Osteocyte (in vitro differentiated cells): Measurements from ENCODE around the gene FOXP3. TPM values are rescaled to one million over a fixed set of nuclear protein-coding genes. Genes with fewer than 3 reads are reported as not detected.

ENCODE experiments used
- DNase-seq: peaks from one replicate; pipeline ENCODE4 v3.0.0; 2021; ENCODE audit warnings: mixed read lengths; ENCODE audit not compliant: unreplicated experiment; ENCODE audit errors: extremely low spot score
- H3K27ac Mint-ChIP-seq: one replicate; pipeline ENCODE4 v1.8.0; 2021; ENCODE audit warnings: mild to moderate bottlenecking, mixed read lengths; ENCODE audit not compliant: unreplicated experiment
- H3K27me3 Mint-ChIP-seq: one replicate; pipeline ENCODE4 v1.8.0; 2021; ENCODE audit warnings: mixed read lengths; ENCODE audit not compliant: unreplicated experiment
- H3K36me3 Mint-ChIP-seq: one replicate; pipeline ENCODE4 v1.8.0; 2021; ENCODE audit warnings: mixed read lengths; ENCODE audit not compliant: unreplicated experiment
- H3K4me1 Mint-ChIP-seq: one replicate; pipeline ENCODE4 v1.8.0; 2021; ENCODE audit warnings: mixed read lengths; ENCODE audit not compliant: unreplicated experiment
- H3K4me3 Mint-ChIP-seq: one replicate; pipeline ENCODE4 v1.8.0; 2021; ENCODE audit warnings: mild to moderate bottlenecking, moderate library complexity, mixed read lengths; ENCODE audit not compliant: unreplicated experiment
- H3K9me3 Mint-ChIP-seq: one replicate; pipeline ENCODE4 v1.8.0; 2021; ENCODE audit warnings: mixed read lengths; ENCODE audit not compliant: unreplicated experiment
- total RNA-seq: library from RNA; stranded (reverse); gene quantifications from 2 replicates; pipeline ENCODE4 v1.2.1, GENCODE V29; 2021
- TF ChIP-seq, protein P1 (sequence below): fragments of 200-600 bp; sonication (generic); IDR thresholded peaks from 2 replicates; pipeline ENCODE4 v1.5.0; 2021; ENCODE audit warnings: antibody characterized with exemption, mild to moderate bottlenecking, moderate library complexity

The FOXP3 gene
- total RNA-seq, 1 donor from 2014 or later = 0.13 TPM

DNA sequence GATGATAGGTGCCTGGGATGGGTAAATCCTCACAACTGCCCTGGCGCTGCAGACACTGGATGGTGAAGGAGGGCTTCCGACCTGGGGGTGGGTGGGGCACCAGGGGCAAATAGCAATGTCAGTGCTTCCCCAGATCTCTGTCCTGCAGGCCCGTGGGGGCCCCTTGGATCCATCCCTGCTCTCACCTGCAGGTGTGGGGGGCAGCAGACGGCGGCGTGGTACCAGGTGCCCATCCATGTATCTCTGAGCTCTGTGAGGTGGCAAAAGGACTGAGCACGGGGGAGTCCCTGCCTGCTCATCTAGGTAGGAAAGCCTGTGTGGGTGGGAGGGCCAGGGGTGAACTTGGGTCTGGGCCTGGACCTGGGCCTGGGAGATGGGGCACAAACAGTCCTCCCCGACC lies 58.0 kb downstream of the FOXP3 start:
- DNase-seq = no peak
- H3K4me3 Mint-ChIP-seq = no peak overlapping the region
- H3K27me3 Mint-ChIP-seq = no peaks in the 10 kb centered on the region
- H3K27ac Mint-ChIP-seq = no peak overlapping the region
- TF ChIP-seq, protein P1, sequence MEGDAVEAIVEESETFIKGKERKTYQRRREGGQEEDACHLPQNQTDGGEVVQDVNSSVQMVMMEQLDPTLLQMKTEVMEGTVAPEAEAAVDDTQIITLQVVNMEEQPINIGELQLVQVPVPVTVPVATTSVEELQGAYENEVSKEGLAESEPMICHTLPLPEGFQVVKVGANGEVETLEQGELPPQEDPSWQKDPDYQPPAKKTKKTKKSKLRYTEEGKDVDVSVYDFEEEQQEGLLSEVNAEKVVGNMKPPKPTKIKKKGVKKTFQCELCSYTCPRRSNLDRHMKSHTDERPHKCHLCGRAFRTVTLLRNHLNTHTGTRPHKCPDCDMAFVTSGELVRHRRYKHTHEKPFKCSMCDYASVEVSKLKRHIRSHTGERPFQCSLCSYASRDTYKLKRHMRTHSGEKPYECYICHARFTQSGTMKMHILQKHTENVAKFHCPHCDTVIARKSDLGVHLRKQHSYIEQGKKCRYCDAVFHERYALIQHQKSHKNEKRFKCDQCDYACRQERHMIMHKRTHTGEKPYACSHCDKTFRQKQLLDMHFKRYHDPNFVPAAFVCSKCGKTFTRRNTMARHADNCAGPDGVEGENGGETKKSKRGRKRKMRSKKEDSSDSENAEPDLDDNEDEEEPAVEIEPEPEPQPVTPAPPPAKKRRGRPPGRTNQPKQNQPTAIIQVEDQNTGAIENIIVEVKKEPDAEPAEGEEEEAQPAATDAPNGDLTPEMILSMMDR = no peak
- peaks cover 5% of the 10 kb centered on the region for H3K9me3 Mint-ChIP-seq
- no peaks in the 10 kb centered on the region for H3K36me3 Mint-ChIP-seq
- no peaks in the 10 kb centered on the region for H3K4me1 Mint-ChIP-seq

DNA sequence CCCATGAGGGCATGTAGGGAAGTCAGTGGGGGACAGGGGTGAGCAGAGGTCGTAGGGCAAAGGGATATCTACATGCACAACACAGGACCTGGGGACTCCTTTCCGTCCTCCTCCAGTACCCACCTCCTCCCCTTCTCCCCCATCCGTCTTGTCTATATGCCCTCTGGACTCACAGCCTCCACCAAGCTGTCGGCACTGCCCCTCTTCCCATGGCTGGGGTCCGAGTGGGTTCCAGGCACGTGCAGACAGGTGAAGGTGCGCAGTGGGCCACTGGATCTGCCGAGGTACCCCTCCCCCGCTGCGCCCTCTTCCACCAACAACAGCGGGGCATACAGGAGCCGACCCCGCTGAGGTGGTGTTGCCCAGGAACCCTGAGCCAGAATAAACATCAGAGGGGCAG lies 59.1 kb downstream of the FOXP3 start:
- H3K27me3 Mint-ChIP-seq = no peaks in the 10 kb centered on the region
- no peak overlapping the region for H3K27ac Mint-ChIP-seq
- no peak overlapping the region for H3K4me3 Mint-ChIP-seq
- DNase-seq = no peak
- no peaks in the 10 kb centered on the region for H3K9me3 Mint-ChIP-seq
- TF ChIP-seq, protein P1 = no peak
- no peaks in the 10 kb centered on the region for H3K36me3 Mint-ChIP-seq
- H3K4me1 Mint-ChIP-seq = peaks cover 4% of the 10 kb centered on the region

DNA sequence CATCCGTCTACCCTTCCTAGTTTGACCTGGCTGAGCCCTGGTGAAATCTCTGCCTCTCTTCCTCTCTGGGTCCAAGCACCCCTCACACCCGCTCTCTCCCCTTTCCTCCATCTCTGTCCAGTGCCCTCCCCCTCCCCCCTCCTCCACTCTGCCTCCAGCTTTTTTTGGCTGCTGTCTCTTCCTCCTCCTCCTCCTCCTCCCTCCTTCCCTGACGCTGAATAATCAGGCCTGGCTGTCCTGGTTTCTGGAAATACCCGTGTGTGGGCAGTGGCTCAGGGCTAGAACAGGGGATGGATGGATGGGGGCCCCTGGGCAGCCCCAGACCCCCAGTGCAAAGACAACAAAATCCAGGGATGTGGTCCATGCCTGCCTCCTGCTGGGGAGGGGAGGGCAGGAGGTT lies 59.8 kb downstream of the FOXP3 start:
- DNase-seq = no peak
- H3K4me1 Mint-ChIP-seq = peaks cover 7% of the 10 kb centered on the region
- TF ChIP-seq, protein P1 = no peak

DNA sequence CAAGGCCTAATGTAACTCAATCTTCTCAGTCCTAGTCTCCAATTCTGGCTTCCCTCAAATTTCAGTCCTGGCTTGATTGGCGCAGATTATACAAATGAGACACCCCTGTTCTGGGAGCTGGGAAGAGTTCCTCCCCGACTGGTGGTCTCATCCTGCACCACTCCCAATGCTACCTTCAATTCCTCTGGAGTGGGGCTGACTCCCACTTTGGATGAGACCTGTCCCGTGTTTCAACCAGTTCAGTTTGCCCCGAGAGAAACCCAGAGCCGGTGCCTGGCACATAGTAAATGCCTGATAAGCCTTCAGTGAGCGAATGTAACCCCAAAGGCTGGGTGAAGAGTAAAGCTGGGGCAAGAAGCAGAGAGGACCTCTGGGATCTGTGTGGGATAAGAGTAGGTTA lies 60.5 kb downstream of the FOXP3 start:
- TF ChIP-seq, protein P1 = no peak
- H3K4me3 Mint-ChIP-seq = no peak overlapping the region
- no peak overlapping the region for H3K27ac Mint-ChIP-seq
- no peaks in the 10 kb centered on the region for H3K27me3 Mint-ChIP-seq
- DNase-seq = no peak
- H3K36me3 Mint-ChIP-seq = no peaks in the 10 kb centered on the region
- H3K9me3 Mint-ChIP-seq = no peaks in the 10 kb centered on the region
- H3K4me1 Mint-ChIP-seq = peaks cover 7% of the 10 kb centered on the region

More for the DNA sequence above, 59.8 kb downstream of the FOXP3 start:
- Mint-ChIP-seq H3K9me3 (no peaks in the 10 kb centered on the region), H3K27me3 (no peaks in the 10 kb centered on the region), H3K27ac (no peak overlapping the region), H3K4me3 (no peak overlapping the region), H3K36me3 (no peaks in the 10 kb centered on the region)

DNA sequence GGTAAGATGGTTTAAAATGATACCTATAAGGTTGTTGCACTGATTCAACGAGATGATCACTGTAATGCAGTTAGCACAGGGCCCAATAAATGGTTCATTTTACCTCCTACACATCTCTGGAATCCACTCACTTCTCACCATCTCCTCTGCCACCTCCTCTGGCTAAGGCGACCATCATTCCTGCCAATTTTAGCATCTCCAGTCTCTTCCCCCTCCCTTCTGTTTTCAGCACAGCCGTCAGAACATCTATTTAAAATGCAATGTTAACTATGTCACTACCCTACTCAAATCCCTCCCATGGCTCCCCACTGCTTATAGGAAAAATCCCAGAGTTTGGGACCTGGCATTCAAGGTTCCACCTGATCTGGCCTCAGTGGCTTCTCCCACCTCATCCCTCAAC lies 61.0 kb downstream of the FOXP3 start:
- Mint-ChIP-seq H3K36me3 (no peaks in the 10 kb centered on the region), H3K9me3 (no peaks in the 10 kb centered on the region), H3K27ac (no peak overlapping the region), H3K27me3 (no peaks in the 10 kb centered on the region), H3K4me3 (no peak overlapping the region), H3K4me1 (peaks cover 7% of the 10 kb centered on the region)
- TF ChIP-seq, protein P1 = no peak
- no peak for DNase-seq
